ENCODE results near the gene CASS4. TPM values are rescaled to one million over a fixed set of nuclear protein-coding genes. Genes with fewer than 3 reads are reported as not detected.
A peak's percentile ranks its signal among the peaks of the same experiment; 100 is the strongest.

CASS4 gene
- total and polyA plus RNA-seq, 9 of the 15 experiments (the other 6 are each of a cell fraction or from before 2014, with no cell fraction given): 8.1 to 53.8 (median 26.7) TPM

DNA sequence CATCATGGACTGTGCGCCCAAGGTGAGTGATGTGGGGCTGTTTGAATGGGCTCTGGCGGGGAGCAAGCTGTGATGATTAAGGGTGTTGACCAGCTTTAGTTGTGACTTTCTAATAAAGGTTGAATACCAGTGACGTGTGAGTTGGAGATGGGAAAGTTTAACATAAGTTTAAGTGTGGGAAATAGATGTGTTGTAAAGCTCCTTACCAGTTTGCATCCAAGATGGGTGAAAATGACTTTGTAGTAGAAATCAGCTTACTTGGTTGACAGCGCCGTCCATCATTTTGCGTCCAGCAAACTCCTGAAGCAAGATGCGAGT is 372 bp downstream of the CASS4 start (continued):
- TF ChIP-seq PRDM10 (IDR thresholded peaks at IDR 0.05; ENCODE audit: partially characterized antibody) (peak; percentile 5), MAFK (IDR thresholded peaks at IDR 0.05; ENCODE audit: low read length) (no peak), SMAD4 (CRISPR knock-in tag; conservative IDR thresholded peaks at IDR 0.05) (no peak), CBFA2T2 (conservative IDR thresholded peaks at IDR 0.05) (no peak), MEIS2 (IDR thresholded peaks at IDR 0.05; ENCODE audit: partially characterized antibody) (no peak), NR0B1 (IDR thresholded peaks at IDR 0.05; ENCODE audit: partially characterized antibody) (no peak), MITF (IDR thresholded peaks at IDR 0.05) (no peak), LCOR (CRISPR knock-in tag; IDR thresholded peaks at IDR 0.05) (no peak), BACH1 (tag; IDR thresholded peaks at IDR 0.05) (no peak; the same call in 1 of the 2 replicates), ZSCAN32 (CRISPR knock-in tag; IDR thresholded peaks at IDR 0.05) (no peak), PCBP2 (IDR thresholded peaks at IDR 0.05; ENCODE audit: low read depth, low read length, poor library complexity, severe bottlenecking) (no peak), ATF1 (CRISPR knock-in tag; IDR thresholded peaks at IDR 0.05) (no peak), ATF1 (tag; IDR thresholded peaks at IDR 0.05) (peak; percentile 49), TBP (optimal IDR thresholded peaks at IDR 0.05; ENCODE audit: low read depth, low read length) (no peak), XRCC4 (IDR thresholded peaks at IDR 0.05; ENCODE audit: extremely low read depth, insufficient read depth, insufficient read length) (no peak), CTBP1 (IDR thresholded peaks at IDR 0.05; ENCODE audit: borderline replicate concordance) (no peak; the same call in 1 of the 2 replicates)
- TF ChIP-seq, protein P1, sequence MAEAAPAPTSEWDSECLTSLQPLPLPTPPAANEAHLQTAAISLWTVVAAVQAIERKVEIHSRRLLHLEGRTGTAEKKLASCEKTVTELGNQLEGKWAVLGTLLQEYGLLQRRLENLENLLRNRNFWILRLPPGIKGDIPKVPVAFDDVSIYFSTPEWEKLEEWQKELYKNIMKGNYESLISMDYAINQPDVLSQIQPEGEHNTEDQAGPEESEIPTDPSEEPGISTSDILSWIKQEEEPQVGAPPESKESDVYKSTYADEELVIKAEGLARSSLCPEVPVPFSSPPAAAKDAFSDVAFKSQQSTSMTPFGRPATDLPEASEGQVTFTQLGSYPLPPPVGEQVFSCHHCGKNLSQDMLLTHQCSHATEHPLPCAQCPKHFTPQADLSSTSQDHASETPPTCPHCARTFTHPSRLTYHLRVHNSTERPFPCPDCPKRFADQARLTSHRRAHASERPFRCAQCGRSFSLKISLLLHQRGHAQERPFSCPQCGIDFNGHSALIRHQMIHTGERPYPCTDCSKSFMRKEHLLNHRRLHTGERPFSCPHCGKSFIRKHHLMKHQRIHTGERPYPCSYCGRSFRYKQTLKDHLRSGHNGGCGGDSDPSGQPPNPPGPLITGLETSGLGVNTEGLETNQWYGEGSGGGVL (CRISPR knock-in tag; IDR thresholded peaks at IDR 0.05): no peak
- TF ChIP-seq, protein P2, sequence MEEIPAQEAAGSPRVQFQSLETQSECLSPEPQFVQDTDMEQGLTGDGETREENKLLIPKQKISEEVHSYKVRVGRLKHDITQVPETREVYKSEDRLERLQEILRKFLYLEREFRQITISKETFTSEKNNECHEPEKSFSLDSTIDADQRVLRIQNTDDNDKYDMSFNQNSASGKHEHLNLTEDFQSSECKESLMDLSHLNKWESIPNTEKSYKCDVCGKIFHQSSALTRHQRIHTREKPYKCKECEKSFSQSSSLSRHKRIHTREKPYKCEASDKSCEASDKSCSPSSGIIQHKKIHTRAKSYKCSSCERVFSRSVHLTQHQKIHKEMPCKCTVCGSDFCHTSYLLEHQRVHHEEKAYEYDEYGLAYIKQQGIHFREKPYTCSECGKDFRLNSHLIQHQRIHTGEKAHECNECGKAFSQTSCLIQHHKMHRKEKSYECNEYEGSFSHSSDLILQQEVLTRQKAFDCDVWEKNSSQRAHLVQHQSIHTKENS (CRISPR knock-in tag; IDR thresholded peaks at IDR 0.05): no peak
- TF ChIP-seq, protein P3, sequence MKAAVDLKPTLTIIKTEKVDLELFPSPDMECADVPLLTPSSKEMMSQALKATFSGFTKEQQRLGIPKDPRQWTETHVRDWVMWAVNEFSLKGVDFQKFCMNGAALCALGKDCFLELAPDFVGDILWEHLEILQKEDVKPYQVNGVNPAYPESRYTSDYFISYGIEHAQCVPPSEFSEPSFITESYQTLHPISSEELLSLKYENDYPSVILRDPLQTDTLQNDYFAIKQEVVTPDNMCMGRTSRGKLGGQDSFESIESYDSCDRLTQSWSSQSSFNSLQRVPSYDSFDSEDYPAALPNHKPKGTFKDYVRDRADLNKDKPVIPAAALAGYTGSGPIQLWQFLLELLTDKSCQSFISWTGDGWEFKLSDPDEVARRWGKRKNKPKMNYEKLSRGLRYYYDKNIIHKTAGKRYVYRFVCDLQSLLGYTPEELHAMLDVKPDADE (conservative IDR thresholded peaks at IDR 0.05; ENCODE audit: control insufficient read depth, low read depth, low read length): no peak
